HG03039 (cell line): ENCODE data around the gene SEMA7A.

Experiments used
- ATAC-seq: cut with Tn5 transposase; IDR thresholded peaks from one replicate; pipeline ENCODE4 v1.9.1; 2021; ENCODE audit warnings: mild to moderate bottlenecking, moderate library complexity; ENCODE audit not compliant: unreplicated experiment

The SEMA7A gene

GRCh38 chr15:74432271-74432967 lies 1.3 kb downstream of the SEMA7A start:
- ATAC-seq = no peak

GRCh38 chr15:74431645-74432044 lies 2.1 kb downstream of the SEMA7A start:
- ATAC-seq = no peak

GRCh38 chr15:74431116-74431515 lies 2.6 kb downstream of the SEMA7A start:
- no peak for ATAC-seq

GRCh38 chr15:74430510-74430951 lies 3.2 kb downstream of the SEMA7A start:
- ATAC-seq = no peak

- ATAC-seq = no peak
Observed at GRCh38 chr15:74429781-74430400, 3.9 kb downstream of the SEMA7A start.

DNA sequence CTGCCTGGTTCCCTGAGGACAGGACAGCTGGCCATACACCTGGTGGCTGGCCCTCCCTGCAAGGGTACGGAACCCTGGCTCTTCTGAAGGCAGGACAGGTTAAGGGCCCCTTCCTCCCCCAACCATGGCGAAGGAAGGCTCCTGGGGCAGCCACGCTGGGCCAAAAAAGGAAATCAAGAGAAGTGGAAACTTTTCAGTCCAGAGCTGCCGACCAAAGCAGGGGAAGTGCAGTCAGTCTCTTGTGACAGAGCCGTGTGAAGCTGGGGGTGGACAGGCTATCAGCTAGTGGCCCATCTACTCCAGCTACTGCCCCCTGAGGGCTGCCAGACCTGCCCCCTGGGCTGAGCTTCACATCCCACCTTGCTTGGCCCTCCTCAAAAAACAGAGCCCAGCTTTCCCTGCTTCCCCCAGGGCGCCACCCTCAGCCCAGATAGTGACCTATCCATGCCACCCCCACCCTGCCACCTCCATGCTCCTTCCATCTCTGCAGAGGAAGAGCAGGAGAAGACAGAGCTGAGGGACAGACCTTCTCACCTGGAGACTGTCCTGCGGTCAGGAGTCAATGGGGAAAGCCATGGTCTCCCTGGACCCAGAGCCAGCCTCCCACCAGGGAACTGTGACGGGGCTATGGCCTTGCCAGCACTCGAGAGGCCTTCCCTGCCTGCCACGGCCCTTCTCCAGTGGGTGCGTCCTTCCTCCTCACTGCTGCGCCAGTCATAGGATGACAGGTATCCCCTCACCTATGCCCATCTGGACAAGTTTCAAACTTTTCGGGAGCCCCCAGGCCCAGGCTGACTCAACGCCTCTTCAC lies 4.6 kb downstream of the SEMA7A start:
- no peak for ATAC-seq

DNA sequence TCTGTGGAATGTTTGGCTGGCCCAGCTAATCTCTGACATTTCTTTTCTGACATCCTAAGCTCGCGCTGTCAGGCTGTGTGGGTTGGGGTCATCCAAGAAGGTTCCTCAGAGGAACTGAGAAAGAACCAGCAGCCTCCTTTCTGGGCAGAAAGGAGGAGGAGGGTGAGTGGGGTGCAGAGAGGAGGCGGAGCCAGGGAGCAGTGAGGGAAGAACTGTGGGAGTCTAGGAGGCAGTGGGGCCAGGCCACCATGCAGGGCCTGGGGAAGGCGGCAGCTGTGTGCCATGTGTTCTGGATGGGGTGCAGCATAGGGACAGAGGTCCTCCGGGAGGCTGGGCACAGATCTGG lies 5.3 kb downstream of the SEMA7A start:
- no peak for ATAC-seq

DNA sequence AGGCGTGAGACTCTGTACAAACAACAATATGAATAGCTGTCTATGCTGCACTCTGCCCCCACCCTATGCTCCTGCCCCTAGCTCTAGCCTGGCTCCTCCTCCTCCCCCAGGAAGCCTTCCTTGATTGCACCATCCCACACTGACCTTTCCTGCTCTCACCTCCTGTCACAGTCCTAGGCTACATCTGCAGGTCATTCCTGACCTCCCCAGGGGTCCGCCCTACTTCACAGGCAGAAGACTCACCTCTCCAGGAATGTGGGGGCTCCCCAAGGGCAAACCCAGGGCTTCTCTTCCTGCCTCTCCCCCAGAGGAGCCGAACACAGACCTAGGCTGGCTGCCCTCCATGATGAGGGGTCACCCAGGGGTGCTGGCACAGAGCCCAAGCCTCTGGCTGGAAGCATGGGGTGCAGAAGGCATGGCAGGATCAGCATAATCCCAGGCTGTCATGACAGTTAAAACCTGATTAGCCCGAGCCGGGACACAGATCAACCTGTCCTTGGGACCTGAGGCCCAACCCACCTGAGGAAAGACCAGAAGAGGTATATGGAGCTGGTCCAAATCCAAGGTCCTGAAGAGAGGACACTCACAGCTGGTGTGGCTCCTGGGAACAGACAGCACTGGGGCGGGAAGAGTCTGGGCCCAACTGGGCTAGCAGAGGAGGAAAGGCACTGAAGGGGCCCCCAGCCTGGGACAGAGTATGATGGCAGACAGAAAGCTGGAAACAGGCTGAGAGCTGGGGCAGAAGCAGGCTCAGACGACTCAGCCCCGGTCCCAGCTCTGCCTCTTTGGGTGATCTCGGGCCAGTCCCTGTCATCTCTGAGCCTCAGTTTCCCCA lies 5.9 kb downstream of the SEMA7A start:
- ATAC-seq = no peak

- ATAC-seq = no peak
Observed at GRCh38 chr15:74426404-74427281, 7.1 kb downstream of the SEMA7A start.

DNA sequence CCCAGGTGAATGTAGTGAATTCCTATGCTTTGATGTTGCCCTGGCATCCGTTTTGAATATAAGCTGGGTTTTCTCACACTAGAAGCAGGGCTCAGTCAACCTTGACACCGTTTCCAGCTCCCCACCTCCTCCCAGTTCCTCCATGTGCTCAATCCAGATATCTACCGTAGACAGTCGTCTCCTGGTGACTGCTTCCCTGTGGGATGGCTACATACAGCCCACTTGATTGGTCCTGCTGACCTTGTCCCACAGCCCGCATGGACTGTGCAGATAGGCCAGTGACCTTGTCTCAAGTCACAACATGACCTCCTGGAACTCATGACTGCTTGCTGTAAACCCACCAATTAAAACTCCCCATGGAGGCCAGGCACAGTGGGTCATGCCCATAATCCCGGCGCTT lies 8.1 kb downstream of the SEMA7A start:
- ATAC-seq = no peak

- no peak for ATAC-seq
Observed at GRCh38 chr15:74424901-74425528, 8.7 kb downstream of the SEMA7A start.

DNA sequence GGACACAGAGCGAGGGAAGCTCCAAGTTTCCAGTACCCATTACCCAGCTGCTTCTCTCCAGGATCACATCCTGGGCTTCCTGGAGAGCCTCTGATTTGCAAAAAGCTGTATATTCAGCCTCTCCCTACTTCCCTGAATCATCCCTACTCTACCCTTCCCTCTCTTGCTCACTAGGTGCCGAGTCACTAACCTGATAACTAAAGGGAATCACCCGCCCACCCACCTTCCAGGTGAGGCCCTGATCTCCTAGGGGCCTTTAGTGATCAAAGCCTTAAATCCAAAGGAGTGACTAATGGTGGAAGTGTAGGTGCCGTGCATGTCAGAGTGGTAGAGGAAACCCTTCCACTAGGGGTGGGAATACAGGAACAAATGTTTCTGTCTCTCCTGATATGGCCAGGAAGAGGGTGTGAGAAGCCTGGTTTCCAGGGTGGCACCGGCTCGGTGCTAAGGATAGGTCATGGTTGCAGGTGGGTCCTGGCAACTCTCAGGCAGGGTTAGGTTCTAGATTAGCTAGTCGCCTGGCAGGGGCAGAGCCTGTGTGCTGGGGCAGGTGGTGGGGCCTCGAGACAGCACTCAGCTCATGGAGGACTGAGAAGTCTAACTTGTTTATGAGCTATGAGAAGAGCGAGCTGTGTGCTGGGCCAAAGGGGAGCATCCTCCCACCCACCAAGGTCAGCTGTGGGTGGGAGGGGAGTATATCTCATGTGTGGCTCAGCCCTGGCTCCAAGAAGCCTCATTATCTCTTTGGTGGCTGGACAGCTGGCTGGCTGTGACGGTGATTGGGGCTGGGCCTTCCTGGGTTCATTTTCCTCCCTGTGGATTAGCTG lies 10.1 kb downstream of the SEMA7A start:
- ATAC-seq = no peak

DNA sequence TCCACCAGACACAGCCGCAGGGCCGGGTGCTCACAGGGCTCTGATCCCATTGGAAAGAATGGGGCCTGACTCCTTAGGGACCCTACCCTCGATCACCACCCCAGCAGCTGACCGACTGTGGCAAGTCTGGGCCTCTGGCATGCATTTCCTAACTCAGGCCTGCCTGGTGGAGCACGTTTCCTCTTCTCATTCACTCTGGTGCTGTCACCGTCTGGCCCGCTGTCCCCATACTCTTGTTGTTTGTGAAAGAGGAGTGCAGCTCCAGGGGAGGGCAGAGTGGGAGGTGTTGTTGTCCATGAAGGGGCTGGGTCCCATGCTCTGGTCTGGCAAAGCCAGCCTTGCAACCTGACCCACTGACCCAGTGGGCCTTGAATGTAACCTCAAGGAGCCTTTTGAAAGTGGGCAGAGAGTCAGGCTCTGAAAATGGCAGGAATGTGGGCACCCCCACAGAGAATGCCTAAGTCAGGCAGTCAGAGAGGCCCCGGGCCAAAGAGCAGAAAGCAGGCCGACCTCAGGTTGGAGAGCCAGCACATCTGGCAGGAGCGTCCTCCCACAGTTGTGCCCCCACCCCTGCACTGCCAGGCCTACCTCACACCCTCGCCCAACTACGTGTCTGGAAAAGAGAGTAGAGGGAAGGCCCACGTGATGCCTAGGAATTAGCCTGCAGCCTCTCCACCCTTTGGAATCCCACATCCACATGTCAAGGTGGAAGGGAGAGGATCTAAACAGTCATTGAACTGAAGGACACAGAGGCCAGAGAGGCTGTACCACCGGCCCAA lies 10.9 kb downstream of the SEMA7A start:
- no peak for ATAC-seq

DNA sequence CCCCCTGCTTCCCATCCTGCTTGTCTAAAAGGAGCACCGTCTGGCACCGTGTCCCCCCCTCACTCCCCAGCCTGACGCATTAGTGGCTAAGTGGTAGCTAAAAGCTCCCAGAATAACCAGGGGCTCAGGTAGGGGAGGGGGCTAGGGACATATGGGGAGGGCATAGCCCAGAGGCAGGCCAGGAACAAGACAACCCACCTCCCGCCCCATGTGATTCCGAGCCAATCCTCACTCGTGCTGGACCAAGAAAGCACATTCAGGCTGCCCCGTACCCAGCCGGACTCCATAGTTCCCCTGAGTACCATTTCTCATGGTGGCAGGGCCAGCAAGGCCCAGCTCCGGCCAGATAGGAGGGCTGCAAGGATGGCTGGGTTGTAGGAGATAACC lies 11.5 kb downstream of the SEMA7A start:
- no peak for ATAC-seq

DNA sequence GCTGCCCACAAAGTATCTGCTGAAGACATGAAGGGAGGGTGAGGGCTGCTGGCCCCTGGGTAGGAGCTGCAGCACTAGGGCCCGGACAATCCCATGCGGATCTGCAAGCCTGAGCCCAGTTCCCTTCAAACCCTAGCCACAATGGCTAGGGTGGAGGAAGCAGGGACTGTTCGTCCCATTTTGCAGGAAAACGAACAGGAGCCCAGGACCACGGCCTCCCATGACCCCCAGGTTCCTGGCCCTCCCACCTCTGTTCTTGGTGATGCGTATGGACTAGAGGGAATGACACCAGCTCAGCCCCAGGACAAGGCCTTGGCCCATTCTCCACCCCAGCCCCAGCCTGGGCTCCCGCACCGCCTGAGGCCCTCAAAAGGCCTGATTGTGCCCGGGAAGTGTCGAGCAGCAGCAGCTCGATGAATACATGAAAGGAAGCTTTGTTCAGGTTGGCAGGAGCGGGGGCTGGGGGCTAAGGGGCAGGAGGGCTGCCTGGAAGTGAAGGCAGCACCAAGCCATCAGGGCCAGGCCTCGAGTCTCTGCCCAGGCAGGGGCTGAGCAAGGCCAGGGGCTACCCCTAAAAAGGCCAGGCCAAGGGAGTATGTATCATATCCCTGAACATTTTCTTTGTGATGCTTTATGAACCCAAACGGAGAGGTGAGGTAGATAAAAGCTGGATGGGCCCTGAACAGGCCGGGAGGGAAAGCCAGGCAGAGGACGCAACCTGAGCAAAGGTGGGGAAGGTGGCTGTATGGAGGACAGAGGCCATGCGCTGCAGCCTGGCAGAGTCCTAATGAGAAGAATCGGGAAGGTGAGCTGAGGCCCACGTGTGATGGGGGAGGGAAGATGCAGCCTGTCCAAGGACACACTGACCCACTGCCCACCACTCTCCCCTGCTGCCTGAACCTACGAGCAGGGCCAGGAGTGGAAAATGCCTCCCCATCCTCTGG lies 12.2 kb downstream of the SEMA7A start:
- no peak for ATAC-seq

- no peak for ATAC-seq
Observed at GRCh38 chr15:74420193-74420905, 13.4 kb downstream of the SEMA7A start.
